Esophagus squamous epithelium (tissue), 4 donors: Measurements from ENCODE around the gene RNF34.

Source experiments
- POLR2A ChIP-seq, 4 donors: fragments of 450-650 bp; IDR thresholded peaks; one replicate each; pipeline ENCODE4 v1.6.1; 2017; ENCODE audit warnings: antibody characterized with exemption in 4 of 4, mild to moderate bottlenecking in 4 of 4, moderate library complexity in 3 of 4
- TF ChIP-seq, protein P1 (sequence below), 6 experiments: fragments of 450-650 bp in 4 of 6; fragments of 200-600 bp in 2 of 6; sonication (generic) in 2 of 6; IDR thresholded peaks; one replicate each; pipeline ENCODE4 v1.5.1; 2016 to 2019; ENCODE audit warnings: antibody characterized with exemption in 6 of 6, mild to moderate bottlenecking in 4 of 6, moderate library complexity in 4 of 6

DNA sequence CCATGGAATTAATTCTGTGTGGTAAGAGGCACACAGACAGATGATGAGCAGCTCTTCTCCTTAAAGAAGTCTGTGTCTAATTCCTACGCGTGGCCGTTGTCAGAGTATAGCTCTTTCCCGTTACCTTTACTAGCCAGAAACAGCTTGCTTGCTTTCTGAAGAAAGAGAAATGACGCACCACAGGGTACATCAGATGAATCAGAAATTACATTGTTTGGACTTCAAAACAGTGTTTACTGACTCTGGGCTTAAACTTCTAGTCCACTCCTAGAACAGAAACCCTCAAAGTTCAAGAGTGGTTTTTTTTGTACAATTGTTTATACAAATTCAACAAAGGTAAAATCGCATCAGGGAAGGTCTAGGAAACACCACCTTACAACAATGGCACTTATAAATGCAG lies 29.0 kb downstream of the RNF34 start:
- TF ChIP-seq, protein P1, sequence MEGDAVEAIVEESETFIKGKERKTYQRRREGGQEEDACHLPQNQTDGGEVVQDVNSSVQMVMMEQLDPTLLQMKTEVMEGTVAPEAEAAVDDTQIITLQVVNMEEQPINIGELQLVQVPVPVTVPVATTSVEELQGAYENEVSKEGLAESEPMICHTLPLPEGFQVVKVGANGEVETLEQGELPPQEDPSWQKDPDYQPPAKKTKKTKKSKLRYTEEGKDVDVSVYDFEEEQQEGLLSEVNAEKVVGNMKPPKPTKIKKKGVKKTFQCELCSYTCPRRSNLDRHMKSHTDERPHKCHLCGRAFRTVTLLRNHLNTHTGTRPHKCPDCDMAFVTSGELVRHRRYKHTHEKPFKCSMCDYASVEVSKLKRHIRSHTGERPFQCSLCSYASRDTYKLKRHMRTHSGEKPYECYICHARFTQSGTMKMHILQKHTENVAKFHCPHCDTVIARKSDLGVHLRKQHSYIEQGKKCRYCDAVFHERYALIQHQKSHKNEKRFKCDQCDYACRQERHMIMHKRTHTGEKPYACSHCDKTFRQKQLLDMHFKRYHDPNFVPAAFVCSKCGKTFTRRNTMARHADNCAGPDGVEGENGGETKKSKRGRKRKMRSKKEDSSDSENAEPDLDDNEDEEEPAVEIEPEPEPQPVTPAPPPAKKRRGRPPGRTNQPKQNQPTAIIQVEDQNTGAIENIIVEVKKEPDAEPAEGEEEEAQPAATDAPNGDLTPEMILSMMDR (IDR thresholded peaks at IDR 0.05): no peak
- no peak for TF ChIP-seq POLR2A (IDR thresholded peaks at IDR 0.05)
